ENCODE data around the gene RAB8A. TPM values are rescaled to one million over a fixed set of nuclear protein-coding genes. Genes with fewer than 3 reads are reported as not detected.

RAB8A gene
- total and polyA plus RNA-seq, 2 of the 8 experiments (the other 6 are each of a cell fraction or from before 2014, with no cell fraction given) = 65.8 to 97.0 TPM

- Histone ChIP-seq H2BK20ac (ENCODE audit: low read length) (no peak overlapping the region), H3K27me3 (replicated peaks in 1 of 4; ENCODE audit: control insufficient read depth in 3 of 4, extremely low read depth in 1 of 4, insufficient read depth in 3 of 4, low read length in 3 of 4) (no peaks in the 10 kb centered on the region), H3K4me1 (replicated peaks in 1 of 4; ENCODE audit: control insufficient read depth in 3 of 4, insufficient read depth in 4 of 4, low read length in 3 of 4) (no peaks in the 10 kb centered on the region), H3K9ac (replicated peaks in 1 of 4; ENCODE audit: extremely low read depth in 1 of 4, low read depth in 3 of 4, low read length in 3 of 4) (no peak overlapping the region), H4K91ac (replicated peaks; ENCODE audit: insufficient read length, low read length) (no peak overlapping the region), H3K18ac (ENCODE audit: extremely low read depth, low read length) (no peak overlapping the region), H3K14ac (ENCODE audit: insufficient read length) (no peak overlapping the region), H2BK12ac (ENCODE audit: low read depth, low read length) (no peak overlapping the region), H3K79me1 (ENCODE audit: low read depth, low read length) (no peaks in the 10 kb centered on the region), H3K56ac (replicated peaks; ENCODE audit: insufficient read length, low read depth, low read length) (no peak overlapping the region), H2AFZ (ENCODE audit: low read length) (no peak overlapping the region), H2AK5ac (ENCODE audit: low read depth, low read length) (no peak overlapping the region), H3K4me2 (ENCODE audit: insufficient read depth in 1 of 2, low read depth in 2 of 2, low read length in 2 of 2) (no peak overlapping the region), H3K9me3 (ENCODE audit: insufficient read depth in 2 of 2, low read depth in 1 of 2, low read length in 1 of 2) (peaks cover 3 to 4% of the 10 kb centered on the region in 2 experiments; a peak in 2 of 4 replicates), H2BK5ac (ENCODE audit: low read depth, low read length) (no peak overlapping the region), H4K20me1 (replicated peaks in 1 of 2; ENCODE audit: control insufficient read depth in 1 of 2, insufficient read depth in 2 of 2, low read length in 2 of 2) (no peaks in the 10 kb centered on the region), H3K23me2 (ENCODE audit: low read depth, low read length) (no peaks in the 10 kb centered on the region; the same call in 1 of the 2 replicates), H2BK15ac (ENCODE audit: low read length) (no peak overlapping the region), H3K36me3 (ENCODE audit: control insufficient read depth in 2 of 4, insufficient read depth in 4 of 4, low read length in 3 of 4) (no peaks in the 10 kb centered on the region), H3K27ac (ENCODE audit: low read depth, low read length) (no peak overlapping the region), H2BK120ac (replicated peaks; ENCODE audit: low read depth, low read length) (no peak overlapping the region), H3K4me3 (ENCODE audit: extremely low read depth in 1 of 4, insufficient read depth in 2 of 4, low read depth in 3 of 4, low read length in 4 of 4) (no peak overlapping the region), H3K79me2 (ENCODE audit: control insufficient read depth in 1 of 2, insufficient read depth in 2 of 2, low read length in 2 of 2) (no peaks in the 10 kb centered on the region), H4K5ac (ENCODE audit: insufficient read length, low read depth, low read length) (no peak overlapping the region), H3K23ac (ENCODE audit: insufficient read length) (no peak overlapping the region), H3K4ac (replicated peaks; ENCODE audit: insufficient read length, low read depth, low read length) (no peak overlapping the region), H4K8ac (ENCODE audit: extremely low read depth, insufficient read depth, low read length) (no peak overlapping the region)
- WGBS, 2 experiments (ENCODE audit: extremely low coverage in 1 of 2, insufficient coverage in 1 of 2, insufficient read length in 1 of 2, insufficient replicate concordance in 2 of 2, low coverage in 1 of 2, low lambda C conversion rate in 2 of 2, missing lambda C conversion rate in 1 of 2) = 90% methylated on average over 4 of the region's 4 CpGs; no CpG with 5 or more reads in 1 of the 2 experiments
- DNase-seq (ENCODE audit: low read depth in 1 of 2, low spot score in 2 of 2) = no peak
- POLR2A ChIA-PET (ENCODE audit: partially characterized antibody) = interaction anchor here (0.7 to 1.8 kb wide), 2 partner anchors 104 to 924 kb away, joined by 3 to 8 read pairs; partner anchors contain the start of gene TPM4
- no peak for FAIRE-seq
- CTCF ChIA-PET (ENCODE audit: partially characterized antibody) = interaction anchor here (0.7 to 3.3 kb wide), 7 partner anchors 10 to 196 kb away, joined by 3 to 15 read pairs (median 3); no protein-coding TSS in a partner anchor
- TF ChIP-seq PHF8 (conservative IDR thresholded peaks at IDR 0.05; ENCODE audit: low read depth, low read length) (no peak), CBX8 (IDR thresholded peaks at IDR 0.05; ENCODE audit: borderline replicate concordance, low read depth, low read length) (no peak), TEAD4 (IDR thresholded peaks at IDR 0.05; ENCODE audit: low read depth, low read length) (no peak)
Observed at GRCh38 chr19:16180611-16181010, 68.9 kb downstream of the RAB8A start.

Data from H1 (cell line).